IMR-90 (cell line): ENCODE measurements around the gene SLC46A1. TPM values are rescaled to one million over a fixed set of nuclear protein-coding genes. Genes with fewer than 3 reads are reported as not detected.

Experiments
- ATAC-seq: fragments of 200-7000 bp; cut with Tn5 transposase; 2 replicates; pipeline ENCODE4 v1.9.1; 2020; ENCODE audit warnings: low read depth, mild to moderate bottlenecking, moderate library complexity
- BruUV-seq: library from RNA; stranded (reverse); fragments of 400-500 nt; replicated peaks from 2 replicates; lab custom pipeline; 2021; lab: Mats Ljungman, UMichigan
- CTCF ChIA-PET: fragments of 300-600 bp; formaldehyde crosslinking; extraction: SDS; loops from one replicate; lab custom pipeline; 2021; ENCODE audit warnings: antibody characterized with exemption; lab: Yijun Ruan, JAX
- POLR2A ChIA-PET: fragments of 300-600 bp; sonication (Branson Sonifier 250); formaldehyde crosslinking; loops from one replicate; lab custom pipeline; 2022; ENCODE audit warnings: antibody characterized with exemption; ENCODE audit not compliant: unreplicated experiment; lab: Charles Lee
- DNase-seq: peaks from one replicate; pipeline ENCODE4 v3.0.0; 2013
- H2AFZ ChIP-seq: replicated peaks from 2 replicates; pipeline ENCODE3; 2013; ENCODE audit warnings: low read length, mild to moderate bottlenecking; ENCODE audit not compliant: poor library complexity
- H2AK5ac ChIP-seq: 2 replicates; pipeline ENCODE4 v1.6.1; 2013; ENCODE audit warnings: low read depth, low read length, inconsistent platforms
- H2AK9ac ChIP-seq: replicated peaks from 2 replicates; pipeline ENCODE3; 2013; ENCODE audit warnings: mild to moderate bottlenecking, low read depth, low read length, moderate library complexity; ENCODE audit not compliant: poor library complexity
- H2BK120ac ChIP-seq: 2 replicates; pipeline ENCODE4 v1.6.1; 2013; ENCODE audit warnings: low read depth, low read length, inconsistent platforms
- H2BK15ac ChIP-seq: 3 replicates; pipeline ENCODE4 v1.6.1; 2013; ENCODE audit warnings: low read depth, low read length, inconsistent platforms
- H2BK20ac ChIP-seq: 2 replicates; pipeline ENCODE4 v1.6.1; 2013; ENCODE audit warnings: low read depth, mild to moderate bottlenecking, inconsistent platforms, low read length, moderate library complexity
- H2BK5ac ChIP-seq: 2 replicates; pipeline ENCODE4 v1.6.1; 2013; ENCODE audit warnings: mild to moderate bottlenecking, low read depth, low read length, inconsistent platforms; ENCODE audit not compliant: poor library complexity, severe bottlenecking
- H3K14ac ChIP-seq: replicated peaks from 2 replicates; pipeline ENCODE4 v1.6.1; 2013; ENCODE audit warnings: low read depth, low read length, inconsistent platforms
- H3K18ac ChIP-seq: 2 replicates; pipeline ENCODE4 v1.6.1; 2013; ENCODE audit warnings: low read depth, low read length, control low read depth
- H3K23ac ChIP-seq: 2 replicates; pipeline ENCODE4 v1.6.1; 2013; ENCODE audit warnings: low read depth, low read length, inconsistent platforms
- H3K27ac ChIP-seq: 2 replicates; pipeline ENCODE4 v1.5.1; 2013; ENCODE audit warnings: mild to moderate bottlenecking, control low read depth, low read length; ENCODE audit not compliant: insufficient read depth
- H3K27me3 ChIP-seq: 2 replicates; pipeline ENCODE4 v1.6.1; 2013; ENCODE audit warnings: low read length; ENCODE audit not compliant: control insufficient read depth, insufficient read depth
- H3K36me3 ChIP-seq: 2 replicates; pipeline ENCODE4 v1.6.1; 2013; ENCODE audit warnings: low read length, mixed read lengths; ENCODE audit not compliant: control insufficient read depth, insufficient read depth
- H3K4ac ChIP-seq: 2 replicates; pipeline ENCODE4 v1.6.1; 2013; ENCODE audit warnings: low read depth, low read length, inconsistent platforms
- H3K4me1 ChIP-seq: 2 replicates; pipeline ENCODE4 v1.6.1; 2013; ENCODE audit warnings: low read length, mixed read lengths; ENCODE audit not compliant: control insufficient read depth, insufficient read depth
- H3K4me2 ChIP-seq: 2 replicates; pipeline ENCODE4 v1.6.1; 2013; ENCODE audit warnings: low read depth, mild to moderate bottlenecking, control low read depth, low read length, moderate library complexity
- H3K4me3 ChIP-seq: 2 replicates; pipeline ENCODE4 v1.5.1; 2013; ENCODE audit warnings: low read depth, mild to moderate bottlenecking, control low read depth, low read length, moderate library complexity; ENCODE audit not compliant: insufficient read depth
- H3K56ac ChIP-seq: 2 replicates; pipeline ENCODE4 v1.6.1; 2013; ENCODE audit warnings: low read length, inconsistent platforms; ENCODE audit not compliant: insufficient read depth; ENCODE audit errors: extremely low read depth
- H3K79me1 ChIP-seq, 2 experiments: 2 replicates each; pipeline ENCODE4 v1.6.1; 2013; ENCODE audit warnings: low read length in 2 of 2, inconsistent platforms in 1 of 2, low read depth in 1 of 2
- H3K9ac ChIP-seq: 2 replicates; pipeline ENCODE4 v1.6.1; 2013; ENCODE audit warnings: low read depth, low read length, control low read depth
- H3K9me1 ChIP-seq: 2 replicates; pipeline ENCODE4 v1.6.1; 2013; ENCODE audit warnings: low read length, inconsistent platforms; ENCODE audit not compliant: insufficient read depth
- H3K9me3 ChIP-seq: 2 replicates; pipeline ENCODE4 v1.6.1; 2013; ENCODE audit warnings: low read length; ENCODE audit not compliant: control insufficient read depth, insufficient read depth
- H4K20me1 ChIP-seq: 2 replicates; pipeline ENCODE4 v1.6.1; 2013; ENCODE audit warnings: low read length, inconsistent platforms; ENCODE audit not compliant: insufficient read depth
- H4K5ac ChIP-seq: 2 replicates; pipeline ENCODE4 v1.6.1; 2013; ENCODE audit warnings: mild to moderate bottlenecking, low read depth, low read length, control low read depth
- H4K8ac ChIP-seq, 2 experiments: 2 replicates each; pipeline ENCODE4 v1.6.1; 2013; ENCODE audit warnings: low read depth in 2 of 2, low read length in 2 of 2, control low read depth in 1 of 2, inconsistent platforms in 1 of 2
- H4K91ac ChIP-seq: 2 replicates; pipeline ENCODE4 v1.6.1; 2013; ENCODE audit warnings: low read depth, low read length, inconsistent platforms; ENCODE audit not compliant: insufficient read depth
- BHLHE40 ChIP-seq: fragments of 150-350 bp; IDR thresholded peaks from 2 replicates; pipeline ENCODE4 v1.6.1; 2016; ENCODE audit warnings: mild to moderate bottlenecking, low read depth, low read length
- CEBPB ChIP-seq: IDR thresholded peaks from 2 replicates; pipeline ENCODE4 v1.6.1; 2012; ENCODE audit warnings: low read depth, low read length, improper control_type of control experiment
- CHD1 ChIP-seq: IDR thresholded peaks from 2 replicates; pipeline ENCODE4 v1.6.1; 2012; ENCODE audit warnings: low read depth, low read length, improper control_type of control experiment
- CTCF ChIP-seq: conservative IDR thresholded peaks from 2 replicates; pipeline ENCODE4 v1.5.1; 2012; ENCODE audit warnings: mild to moderate bottlenecking, low read depth, low read length, improper control_type of control experiment
- ELK1 ChIP-seq: fragments of 150-350 bp; IDR thresholded peaks from 2 replicates; pipeline ENCODE4 v1.6.1; 2016; ENCODE audit warnings: low read depth, mild to moderate bottlenecking, low read length, moderate library complexity, borderline replicate concordance
- FOS ChIP-seq: fragments of 150-350 bp; IDR thresholded peaks from 2 replicates; pipeline ENCODE4 v1.6.1; 2016; ENCODE audit warnings: low read depth, low read length
- MAFK ChIP-seq: IDR thresholded peaks from 2 replicates; pipeline ENCODE4 v1.6.1; 2012; ENCODE audit warnings: low read depth, low read length, improper control_type of control experiment
- MAZ ChIP-seq: IDR thresholded peaks from 2 replicates; pipeline ENCODE4 v1.6.1; 2012; ENCODE audit warnings: low read depth, mild to moderate bottlenecking, low read length, improper control_type of control experiment, moderate library complexity, borderline replicate concordance
- MXI1 ChIP-seq: IDR thresholded peaks from 2 replicates; pipeline ENCODE4 v1.6.1; 2012; ENCODE audit warnings: low read depth, mild to moderate bottlenecking, low read length, moderate library complexity, borderline replicate concordance
- NFE2L2 ChIP-seq: fragments of 150-350 bp; IDR thresholded peaks from 2 replicates; pipeline ENCODE4 v1.6.1; 2016; ENCODE audit warnings: low read depth, mild to moderate bottlenecking, low read length
- POLR2A ChIP-seq: IDR thresholded peaks from 2 replicates; pipeline ENCODE4 v1.6.1; 2012; ENCODE audit warnings: mild to moderate bottlenecking, low read depth, low read length
- RAD21 ChIP-seq: IDR thresholded peaks from 2 replicates; pipeline ENCODE4 v1.6.1; 2012; ENCODE audit warnings: low read length, improper control_type of control experiment
- RCOR1 ChIP-seq: IDR thresholded peaks from 2 replicates; pipeline ENCODE4 v1.6.1; 2012; ENCODE audit warnings: mild to moderate bottlenecking, low read length, improper control_type of control experiment; ENCODE audit not compliant: insufficient replicate concordance
- RFX5 ChIP-seq: IDR thresholded peaks from 2 replicates; pipeline ENCODE4 v1.8.0; 2012; ENCODE audit warnings: low read depth, mild to moderate bottlenecking, low read length, moderate library complexity
- SMC3 ChIP-seq: fragments of 150-350 bp; IDR thresholded peaks from 2 replicates; pipeline ENCODE4 v1.6.1; 2016; ENCODE audit warnings: low read depth, mild to moderate bottlenecking, antibody characterized with exemption, low read length, moderate library complexity
- USF2 ChIP-seq: fragments of 150-350 bp; IDR thresholded peaks from 2 replicates; pipeline ENCODE4 v1.6.1; 2017; ENCODE audit warnings: mild to moderate bottlenecking, antibody characterized with exemption, low read length, low read depth
- WGBS, 2 experiments: methylation state at CpG; one replicate each; pipeline versions ENCODE4 v1.1.5 to v1.1.7; 2013; ENCODE audit warnings: missing lambda C conversion rate in 2 of 2; ENCODE audit not compliant: insufficient read length in 1 of 2; ENCODE audit errors: extremely low coverage in 2 of 2; 5-methylcytosine and 5-hydroxymethylcytosine counted together
- dilution Hi-C: fragments of 300-500 bp; cut with HindIII; formaldehyde crosslinking; loops from one replicate; pipeline ENCODE4 v1.14.3; 2018; ENCODE audit warnings: low sequenced_read_pairs; ENCODE audit not compliant: unreplicated experiment
- in situ Hi-C: fragments of 300-500 bp; cut with MboI; formaldehyde crosslinking; loops from 3 replicates; pipeline ENCODE4 v1.14.3; 2019; ENCODE audit warnings: low sequenced_read_pairs, inconsistent platforms, mixed read lengths
- intact Hi-C: fragments of 100-400 bp; cut with micrococcal nuclease; formaldehyde crosslinking; loops from 2 replicates; pipeline ENCODE4 v1.10.0; 2022
- polyA plus RNA-seq, 3 experiments: library from polyadenylated mRNA; depleted of rRNA; stranded (reverse); fragments of >200 nt; gene quantifications; 2 replicates each; pipeline ENCODE4 v1.2.3, GENCODE V29; 2012; ENCODE audit warnings: low replicate concordance in 1 of 3
- total RNA-seq: library from RNA; depleted of rRNA; stranded (reverse); fragments of >200 nt; gene quantifications from 2 replicates; pipeline ENCODE4 v1.2.3, GENCODE V29; 2012

Gene SLC46A1
- total and polyA plus RNA-seq, 2 of the 4 experiments (the other 2 are of a cell fraction), result 2.7 to 3.9 TPM

- Histone ChIP-seq H2AK9ac (no peak overlapping the region), H2BK5ac (no peak overlapping the region), H2AK5ac (no peak overlapping the region), H3K36me3 (no peaks in the 10 kb centered on the region), H3K27ac (no peak overlapping the region), H3K56ac (no peak overlapping the region), H3K9me1 (no peaks in the 10 kb centered on the region), H3K4me1 (no peaks in the 10 kb centered on the region; the same call in 1 of the 2 replicates), H2BK15ac (no peak overlapping the region), H4K20me1 (no peaks in the 10 kb centered on the region), H3K4ac (no peak overlapping the region), H3K79me1 (no peaks in the 10 kb centered on the region), H3K9me3 (no peaks in the 10 kb centered on the region), H3K27me3 (peaks cover 10% of the 10 kb centered on the region; the same call in 1 of the 2 replicates), H4K5ac (no peak overlapping the region), H3K23ac (no peak overlapping the region), H4K91ac (no peak overlapping the region), H2AFZ (no peak overlapping the region), H4K8ac (no peak overlapping the region), H3K18ac (no peak overlapping the region), H3K9ac (no peak overlapping the region), H3K4me2 (no peak overlapping the region), H2BK120ac (no peak overlapping the region), H3K14ac (no peak overlapping the region), H3K4me3 (no peak overlapping the region), H2BK20ac (no peak overlapping the region)
- in situ Hi-C loops (no loop called here), dilution Hi-C loops (no loop called here), intact Hi-C loops (no loop called here)
- BruUV-seq, result no TSS peak
- POLR2A ChIA-PET, result no interaction called here
- no peak for ATAC-seq
- WGBS, 2 experiments, result 71% methylated on average over 4 of the region's 13 CpGs; no CpG with 5 or more reads in 1 of the 2 experiments
- no peak for DNase-seq
- CTCF ChIA-PET, result interaction anchor here (0.7 kb wide), 1 partner anchor 70 kb away, joined by 3 read pairs; no protein-coding TSS in a partner anchor
- TF ChIP-seq CTCF (no peak), MAFK (no peak), CEBPB (no peak), ELK1 (no peak), MAZ (no peak), MXI1 (no peak), SMC3 (no peak), RFX5 (no peak), USF2 (no peak), RCOR1 (no peak), BHLHE40 (no peak), RAD21 (no peak), FOS (no peak), NFE2L2 (no peak), CHD1 (no peak), POLR2A (no peak)
Measured at GRCh38 chr17:28425206-28425605, 19.2 kb upstream of the SLC46A1 start.
